Suprapubic skin (tissue), 4 donors: ENCODE data around the gene PER1. TPM values are rescaled to one million over a fixed set of nuclear protein-coding genes. Genes with fewer than 3 reads are reported as not detected.

Experiments used
- DNase-seq, 2 donors: peaks; one replicate each; pipeline ENCODE4 v3.0.0-alpha.2; 2019; ENCODE audit warnings: low spot score in 2 of 2
- H3K27ac ChIP-seq: fragments of 200-600 bp; sonication (generic); one replicate; pipeline ENCODE4 v1.5.1; 2019
- H3K27me3 ChIP-seq: fragments of 200-600 bp; sonication (generic); one replicate; pipeline ENCODE4 v1.5.1; 2019
- H3K36me3 ChIP-seq: fragments of 200-600 bp; sonication (generic); one replicate; pipeline ENCODE4 v1.5.1; 2019
- H3K4me1 ChIP-seq: fragments of 200-600 bp; sonication (generic); one replicate; pipeline ENCODE4 v1.5.1; 2019
- H3K4me3 ChIP-seq: fragments of 200-600 bp; sonication (generic); one replicate; pipeline ENCODE4 v1.5.1; 2019; ENCODE audit warnings: mild to moderate bottlenecking
- H3K9me3 ChIP-seq: fragments of 200-600 bp; sonication (generic); one replicate; pipeline ENCODE4 v1.5.1; 2019
- EP300 ChIP-seq: sonication (generic); formaldehyde crosslinking; IDR thresholded peaks from one replicate; pipeline ENCODE4 v1.6.1; 2017; ENCODE audit warnings: antibody characterized with exemption
- POLR2A ChIP-seq, 2 donors: fragments of 450-650 bp; IDR thresholded peaks; one replicate each; pipeline ENCODE4 v1.6.1; 2017; ENCODE audit warnings: antibody characterized with exemption in 2 of 2, mild to moderate bottlenecking in 2 of 2, moderate library complexity in 2 of 2
- POLR2AphosphoS5 ChIP-seq, 3 donors: sonication (generic); formaldehyde crosslinking; IDR thresholded peaks; one replicate each; pipeline ENCODE4 v1.6.1; 2017; ENCODE audit warnings: antibody characterized with exemption in 3 of 3
- WGBS: methylation state at CpG from one replicate; pipeline ENCODE4 v1.1.5; 2018; 5-methylcytosine and 5-hydroxymethylcytosine counted together
- total RNA-seq, 4 donors: library from RNA; depleted of rRNA; stranded (reverse); fragments of >200 nt; gene quantifications; one replicate each; pipeline ENCODE4 v1.1.0, GENCODE V29; 2016
- TF ChIP-seq, protein P1 (sequence below), 2 donors: fragments of 200-600 bp in 1 of 2; fragments of 450-650 bp in 1 of 2; sonication (generic) in 1 of 2; IDR thresholded peaks; one replicate each; pipeline ENCODE4 v1.5.1; 2016 to 2019; ENCODE audit warnings: antibody characterized with exemption in 2 of 2, mild to moderate bottlenecking in 1 of 2, moderate library complexity in 1 of 2

Gene PER1
- total RNA-seq, 4 donors from 2014 or later: 272 to 655 (median 330) TPM

DNA sequence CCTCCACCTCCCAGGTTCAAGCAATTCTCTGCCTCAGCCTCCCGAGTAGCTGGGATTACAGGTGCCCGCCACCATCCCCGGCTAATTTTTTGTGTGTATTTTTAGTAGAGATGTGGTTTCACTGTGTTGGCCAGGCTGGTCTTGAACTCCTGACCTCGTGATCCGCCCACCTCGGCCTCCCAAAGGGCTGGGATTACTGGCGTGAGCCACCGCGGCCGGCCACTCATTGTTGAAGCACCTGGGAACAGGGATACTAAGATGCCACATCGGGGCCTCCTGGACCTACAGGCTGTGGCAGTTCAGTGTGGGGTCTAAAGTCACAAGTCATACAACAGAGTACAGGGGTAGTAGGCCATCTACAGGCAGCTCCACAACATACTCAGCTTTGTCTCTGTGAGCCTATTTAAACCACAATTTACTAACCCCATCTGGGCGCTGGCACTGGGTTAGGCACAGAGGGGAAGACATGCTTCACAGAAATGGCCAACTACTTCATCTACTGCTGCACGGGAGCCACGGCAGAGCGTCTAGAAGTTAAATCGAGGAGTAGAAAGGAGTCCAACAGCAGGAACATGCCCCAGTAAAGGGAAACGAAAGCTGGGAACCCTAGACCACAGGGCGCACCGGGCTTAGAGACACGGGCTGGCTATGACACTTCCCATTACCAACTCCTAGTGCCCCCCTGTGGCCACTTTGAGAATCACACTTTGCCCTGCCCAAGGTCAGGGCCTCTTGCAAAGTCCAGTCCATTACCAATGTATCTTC, 6.2 kb upstream of the PER1 start:
- DNase-seq: peak; percentile 96 to 97
- WGBS: 40% methylated on average over 19 of the region's 20 CpGs
- Histone ChIP-seq H3K4me3 (no peak overlapping the region), H3K4me1 (peaks cover 59% of the 10 kb centered on the region), H3K27ac (peak overlapping the region; percentile 96), H3K27me3 (no peaks in the 10 kb centered on the region), H3K36me3 (peaks cover 15% of the 10 kb centered on the region), H3K9me3 (no peaks in the 10 kb centered on the region)
- TF ChIP-seq, protein P1, sequence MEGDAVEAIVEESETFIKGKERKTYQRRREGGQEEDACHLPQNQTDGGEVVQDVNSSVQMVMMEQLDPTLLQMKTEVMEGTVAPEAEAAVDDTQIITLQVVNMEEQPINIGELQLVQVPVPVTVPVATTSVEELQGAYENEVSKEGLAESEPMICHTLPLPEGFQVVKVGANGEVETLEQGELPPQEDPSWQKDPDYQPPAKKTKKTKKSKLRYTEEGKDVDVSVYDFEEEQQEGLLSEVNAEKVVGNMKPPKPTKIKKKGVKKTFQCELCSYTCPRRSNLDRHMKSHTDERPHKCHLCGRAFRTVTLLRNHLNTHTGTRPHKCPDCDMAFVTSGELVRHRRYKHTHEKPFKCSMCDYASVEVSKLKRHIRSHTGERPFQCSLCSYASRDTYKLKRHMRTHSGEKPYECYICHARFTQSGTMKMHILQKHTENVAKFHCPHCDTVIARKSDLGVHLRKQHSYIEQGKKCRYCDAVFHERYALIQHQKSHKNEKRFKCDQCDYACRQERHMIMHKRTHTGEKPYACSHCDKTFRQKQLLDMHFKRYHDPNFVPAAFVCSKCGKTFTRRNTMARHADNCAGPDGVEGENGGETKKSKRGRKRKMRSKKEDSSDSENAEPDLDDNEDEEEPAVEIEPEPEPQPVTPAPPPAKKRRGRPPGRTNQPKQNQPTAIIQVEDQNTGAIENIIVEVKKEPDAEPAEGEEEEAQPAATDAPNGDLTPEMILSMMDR (IDR thresholded peaks at IDR 0.05): peak; percentile 89 to 96
- TF ChIP-seq EP300 (no peak), POLR2A (IDR thresholded peaks at IDR 0.05) (no peak), POLR2AphosphoS5 (IDR thresholded peaks at IDR 0.05) (peak in 1 of 3 donors; percentile 22)

DNA sequence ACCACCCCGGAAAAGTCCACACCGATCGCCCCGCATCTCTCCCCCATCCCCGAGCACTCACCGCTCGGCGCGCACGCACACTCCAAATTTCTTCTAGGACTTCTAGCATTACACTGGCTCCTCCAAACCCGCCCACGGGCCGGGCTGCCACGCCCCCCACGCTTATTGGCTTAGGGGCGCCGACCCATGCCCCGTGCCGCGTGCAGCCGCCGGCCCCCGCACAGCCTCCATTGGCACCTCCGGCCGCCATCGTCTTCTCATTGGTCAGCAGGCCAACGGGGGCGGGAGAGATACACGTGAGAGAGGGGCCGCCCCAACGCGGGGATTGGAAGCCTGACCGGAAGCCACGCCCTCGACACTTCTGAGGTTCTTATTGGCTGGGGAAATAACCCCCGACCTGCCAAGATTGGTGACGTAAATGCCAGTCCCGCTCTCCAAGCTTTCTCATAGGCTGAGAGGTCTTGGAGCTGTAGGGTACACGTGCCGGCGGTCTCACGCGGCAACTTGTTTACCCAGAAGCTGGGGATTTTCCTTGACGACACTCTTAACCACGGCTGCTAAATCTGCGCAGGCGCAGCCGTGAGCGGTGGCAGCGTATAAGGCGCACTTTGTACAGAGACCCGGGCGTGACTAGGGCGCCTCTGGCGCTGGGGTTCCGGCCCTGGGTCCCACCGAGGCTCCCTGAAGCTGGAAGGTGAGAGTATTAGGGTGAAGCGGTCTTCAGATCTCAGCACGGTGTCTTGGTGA, 4.2 kb upstream of the PER1 start:
- WGBS: under 1% methylated on average over 40 of the region's 59 CpGs
- TF ChIP-seq POLR2AphosphoS5 (IDR thresholded peaks at IDR 0.05) (peak; percentile 99 to 100 (median 99)), POLR2A (IDR thresholded peaks at IDR 0.05) (peak; percentile 98 to 100), EP300 (peak; percentile 58)
- TF ChIP-seq, protein P1 (IDR thresholded peaks at IDR 0.05): no peak
- Histone ChIP-seq H3K4me1 (peaks cover 56% of the 10 kb centered on the region), H3K4me3 (peak overlapping the region; percentile 98), H3K36me3 (peaks cover 18% of the 10 kb centered on the region), H3K27me3 (no peaks in the 10 kb centered on the region), H3K9me3 (no peaks in the 10 kb centered on the region), H3K27ac (peak overlapping the region; percentile 100)
- peak; percentile 100 for DNase-seq

DNA sequence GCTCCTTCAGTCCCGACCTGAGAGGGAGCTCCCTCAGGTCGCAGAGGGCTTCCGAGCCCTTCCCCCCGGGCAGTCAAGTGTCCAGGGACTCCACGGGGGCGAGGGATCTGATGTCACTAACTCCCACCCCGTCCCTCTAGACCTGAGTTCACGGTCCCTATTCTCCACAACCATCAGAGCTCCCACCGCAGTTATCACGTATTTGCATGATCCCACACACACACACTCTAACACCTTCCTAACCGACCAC, 3.7 kb upstream of the PER1 start:
- Histone ChIP-seq H3K36me3 (peaks cover 16% of the 10 kb centered on the region), H3K4me3 (peak overlapping the region; percentile 98), H3K4me1 (peaks cover 54% of the 10 kb centered on the region), H3K9me3 (no peaks in the 10 kb centered on the region), H3K27ac (peak overlapping the region; percentile 100), H3K27me3 (no peaks in the 10 kb centered on the region)
- WGBS: 4% methylated on average over 11 of the region's 11 CpGs
- TF ChIP-seq POLR2A (IDR thresholded peaks at IDR 0.05) (no peak), EP300 (no peak), POLR2AphosphoS5 (IDR thresholded peaks at IDR 0.05) (no peak)
- TF ChIP-seq, protein P1 (IDR thresholded peaks at IDR 0.05): no peak
- DNase-seq: no peak

DNA sequence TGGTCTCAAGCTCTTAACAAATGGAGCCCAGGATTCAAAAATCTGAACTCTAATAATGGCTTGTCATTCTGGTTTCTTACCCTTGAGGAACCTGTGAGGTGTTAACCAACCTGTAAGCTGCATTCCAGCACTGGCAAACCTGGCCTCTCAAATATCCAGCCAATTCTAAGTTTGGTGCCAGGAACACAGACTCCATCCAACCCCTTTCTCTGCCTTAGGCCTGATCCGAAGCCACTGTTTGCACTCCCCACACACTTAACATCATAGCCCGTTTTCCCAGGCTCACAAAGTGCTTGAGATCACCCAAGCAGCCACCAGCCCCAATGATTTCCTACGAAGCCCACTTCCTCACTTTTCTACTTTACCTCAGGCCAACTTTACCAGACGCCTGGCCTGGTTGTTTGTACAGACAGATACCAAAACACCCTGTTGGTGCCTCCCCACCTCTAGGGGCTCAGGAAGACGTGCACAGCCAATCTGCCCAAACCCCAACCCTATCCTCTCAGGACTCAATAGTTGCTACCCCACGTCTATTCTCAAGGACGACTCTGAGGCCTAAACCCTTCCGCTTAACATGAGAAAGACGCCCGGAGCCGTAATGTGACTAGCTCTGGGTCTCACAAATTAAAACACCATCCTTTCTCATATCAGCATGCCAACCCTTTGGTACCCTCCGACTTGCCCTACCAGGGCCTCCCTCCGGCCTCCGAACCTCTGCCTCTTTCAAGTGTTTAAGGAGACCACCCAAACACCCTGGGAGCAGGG, 3.2 kb upstream of the PER1 start:
- H3K9me3 ChIP-seq: no peaks in the 10 kb centered on the region
- peak overlapping the region; percentile 100 for H3K27ac ChIP-seq
- WGBS: 8% methylated on average over 14 of the region's 14 CpGs
- H3K4me1 ChIP-seq: peaks cover 54% of the 10 kb centered on the region
- no peak for TF ChIP-seq EP300
- peak in 2 of 3 donors; percentile 40 to 58 for TF ChIP-seq POLR2AphosphoS5 (IDR thresholded peaks at IDR 0.05)
- H3K27me3 ChIP-seq: no peaks in the 10 kb centered on the region
- peak overlapping the region; percentile 98 for H3K4me3 ChIP-seq
- DNase-seq: peak in 1 of 2 donors; percentile 76
- peaks cover 19% of the 10 kb centered on the region for H3K36me3 ChIP-seq

DNA sequence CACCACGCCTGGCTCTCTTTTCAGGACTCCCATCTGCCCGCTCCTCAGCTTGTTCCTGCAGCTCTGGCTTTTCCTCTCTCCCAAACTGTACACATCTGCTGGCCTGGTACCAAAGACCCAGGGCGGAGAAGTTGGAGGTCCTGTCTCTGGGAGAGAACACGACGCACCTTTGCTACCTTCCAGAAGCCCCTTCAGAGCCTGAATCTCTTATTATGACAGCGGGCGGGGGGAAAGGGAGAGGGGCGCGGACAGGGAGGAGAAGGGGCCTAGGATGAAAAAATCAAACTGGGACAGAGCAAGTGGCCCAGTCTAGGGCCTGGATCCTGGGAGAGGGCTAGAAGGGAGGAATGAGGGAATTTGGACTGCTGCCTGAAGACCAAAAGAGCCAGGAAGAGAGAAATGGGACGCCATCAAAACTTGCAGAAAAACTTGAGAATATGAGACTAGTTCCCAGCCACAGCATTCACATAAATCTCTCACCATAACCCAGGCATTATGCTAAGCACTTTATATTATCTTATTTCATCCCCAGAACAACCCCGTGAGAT, 2.5 kb upstream of the PER1 start:
- DNase-seq: peak in 1 of 2 donors; percentile 74
- WGBS: 19% methylated on average over 11 of the region's 11 CpGs
- Histone ChIP-seq H3K9me3 (no peaks in the 10 kb centered on the region), H3K36me3 (peaks cover 25% of the 10 kb centered on the region), H3K4me3 (peak overlapping the region; percentile 98), H3K27ac (peak overlapping the region; percentile 100), H3K4me1 (peaks cover 61% of the 10 kb centered on the region), H3K27me3 (no peaks in the 10 kb centered on the region)
- TF ChIP-seq POLR2A (IDR thresholded peaks at IDR 0.05): peak in 1 of 2 donors; percentile 11
- TF ChIP-seq, protein P1 (IDR thresholded peaks at IDR 0.05): no peak
- TF ChIP-seq POLR2AphosphoS5 (IDR thresholded peaks at IDR 0.05): no peak
- no peak for TF ChIP-seq EP300
